ENCODE data around the gene USP25.

Gene USP25

GRCh38 chr21:15870819-15871218 is 141.0 kb downstream of the USP25 start:
- TF ChIP-seq, protein P1, sequence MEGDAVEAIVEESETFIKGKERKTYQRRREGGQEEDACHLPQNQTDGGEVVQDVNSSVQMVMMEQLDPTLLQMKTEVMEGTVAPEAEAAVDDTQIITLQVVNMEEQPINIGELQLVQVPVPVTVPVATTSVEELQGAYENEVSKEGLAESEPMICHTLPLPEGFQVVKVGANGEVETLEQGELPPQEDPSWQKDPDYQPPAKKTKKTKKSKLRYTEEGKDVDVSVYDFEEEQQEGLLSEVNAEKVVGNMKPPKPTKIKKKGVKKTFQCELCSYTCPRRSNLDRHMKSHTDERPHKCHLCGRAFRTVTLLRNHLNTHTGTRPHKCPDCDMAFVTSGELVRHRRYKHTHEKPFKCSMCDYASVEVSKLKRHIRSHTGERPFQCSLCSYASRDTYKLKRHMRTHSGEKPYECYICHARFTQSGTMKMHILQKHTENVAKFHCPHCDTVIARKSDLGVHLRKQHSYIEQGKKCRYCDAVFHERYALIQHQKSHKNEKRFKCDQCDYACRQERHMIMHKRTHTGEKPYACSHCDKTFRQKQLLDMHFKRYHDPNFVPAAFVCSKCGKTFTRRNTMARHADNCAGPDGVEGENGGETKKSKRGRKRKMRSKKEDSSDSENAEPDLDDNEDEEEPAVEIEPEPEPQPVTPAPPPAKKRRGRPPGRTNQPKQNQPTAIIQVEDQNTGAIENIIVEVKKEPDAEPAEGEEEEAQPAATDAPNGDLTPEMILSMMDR (IDR thresholded peaks at IDR 0.05; ENCODE audit: low read depth, low read length, missing control alignments) = no peak
- no peak for DNase-seq (ENCODE audit: extremely low read depth, low read depth)
- H3K4me3 ChIP-seq (replicated peaks; ENCODE audit: low read depth, low read length) = no peak overlapping the region

GRCh38 chr21:15872236-15872635 is 142.5 kb downstream of the USP25 start:
- TF ChIP-seq, protein P1 (IDR thresholded peaks at IDR 0.05; ENCODE audit: low read depth, low read length, missing control alignments) = no peak

DNA sequence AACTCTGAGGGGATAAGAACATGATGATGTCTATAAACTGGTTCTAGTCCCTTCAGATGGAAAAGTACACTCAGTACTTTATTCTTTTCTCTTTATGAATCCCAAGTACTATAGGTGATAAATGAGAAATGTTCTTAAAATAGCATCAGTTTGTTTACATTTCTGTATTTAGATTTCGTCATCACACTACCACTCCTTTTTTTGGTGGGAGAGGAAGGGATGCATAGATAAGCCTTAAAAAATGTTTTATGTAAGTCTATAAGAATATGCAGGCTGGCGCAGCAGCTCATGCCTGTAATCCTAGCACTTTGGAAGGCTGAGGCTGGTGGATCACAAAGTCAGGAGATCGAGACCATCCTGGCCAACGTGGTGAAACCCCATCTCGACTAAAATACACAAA is 144.8 kb downstream of the USP25 start:
- DNase-seq (ENCODE audit: extremely low read depth, low read depth) = no peak
- TF ChIP-seq, protein P1 (IDR thresholded peaks at IDR 0.05; ENCODE audit: low read depth, low read length, missing control alignments) = no peak
- H3K4me3 ChIP-seq (replicated peaks; ENCODE audit: low read depth, low read length) = no peak overlapping the region

More at GRCh38 chr21:15872236-15872635, 142.5 kb downstream of the USP25 start:
- H3K4me3 ChIP-seq (replicated peaks; ENCODE audit: low read depth, low read length) = no peak overlapping the region
- DNase-seq (ENCODE audit: extremely low read depth, low read depth) = no peak

DNA sequence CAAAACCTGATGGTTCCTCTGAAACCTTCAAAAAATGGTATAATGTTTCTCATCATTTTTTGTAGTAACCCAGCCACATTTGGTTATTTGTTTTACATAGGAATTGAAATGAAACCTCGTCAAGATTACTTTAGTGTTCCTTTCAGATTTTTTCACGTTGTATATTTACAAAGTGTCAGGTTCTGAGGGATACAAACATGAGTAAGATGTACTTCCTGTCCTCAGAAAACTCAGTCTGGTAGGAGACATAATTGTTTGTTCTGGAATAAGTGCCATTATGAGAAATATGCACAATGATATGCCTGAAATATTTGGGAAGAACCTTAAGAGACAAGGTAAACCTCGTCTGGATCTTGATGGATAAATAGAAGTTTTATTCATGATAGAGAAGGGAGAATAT is 145.5 kb downstream of the USP25 start:
- TF ChIP-seq, protein P1 (IDR thresholded peaks at IDR 0.05; ENCODE audit: low read depth, low read length, missing control alignments) = no peak
- H3K4me3 ChIP-seq (replicated peaks; ENCODE audit: low read depth, low read length) = no peak overlapping the region
- no peak for DNase-seq (ENCODE audit: extremely low read depth, low read depth)

DNA sequence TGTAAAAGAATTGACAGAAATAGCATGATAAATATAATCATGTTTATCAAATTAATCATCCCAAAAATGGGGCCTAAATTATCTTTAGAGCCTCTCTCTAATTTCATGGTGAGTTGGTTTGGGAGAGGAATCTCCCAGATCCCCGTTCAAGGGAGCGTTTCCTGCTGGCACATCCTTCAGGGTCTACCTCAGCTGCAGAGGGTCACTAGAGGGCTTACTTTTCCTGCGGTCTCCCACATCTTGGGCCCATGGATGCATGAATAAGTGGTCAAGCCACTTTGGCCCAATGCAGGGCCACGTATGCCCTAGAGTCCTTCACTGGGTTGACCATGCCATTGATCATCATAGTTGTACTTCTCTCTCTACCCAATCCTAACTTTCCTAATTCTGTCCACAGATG is 164.1 kb downstream of the USP25 start:
- no peak for DNase-seq (ENCODE audit: extremely low read depth, low read depth)
- TF ChIP-seq, protein P1 (IDR thresholded peaks at IDR 0.05; ENCODE audit: low read depth, low read length, missing control alignments) = no peak
- H3K4me3 ChIP-seq (replicated peaks; ENCODE audit: low read depth, low read length) = no peak overlapping the region

- DNase-seq (ENCODE audit: extremely low read depth, low read depth) = no peak
- H3K4me3 ChIP-seq (replicated peaks; ENCODE audit: low read depth, low read length) = no peak overlapping the region
- TF ChIP-seq, protein P1 (IDR thresholded peaks at IDR 0.05; ENCODE audit: low read depth, low read length, missing control alignments) = peak; percentile 3
Observed at GRCh38 chr21:15894596-15894995, 164.8 kb downstream of the USP25 start.
